ENCODE measurements around the gene LRRC26. TPM values are rescaled to one million over a fixed set of nuclear protein-coding genes. Genes with fewer than 3 reads are reported as not detected.

Gene LRRC26
- total RNA-seq, 1 experiment from 2014 or later = 0.40 TPM

- Histone ChIP-seq H3K9ac (ENCODE audit: low read length) (no peak overlapping the region), H3K9me2 (replicated peaks; ENCODE audit: low read length) (no peaks in the 10 kb centered on the region), H3K27ac (ENCODE audit: low read length) (no peak overlapping the region), H3K4me2 (ENCODE audit: low read length) (no peak overlapping the region), H3K36me3 (ENCODE audit: low read depth, low read length) (no peaks in the 10 kb centered on the region), H3K4me3 (ENCODE audit: low read length) (no peak overlapping the region), H4K20me1 (ENCODE audit: low read length) (no peaks in the 10 kb centered on the region), H3K4me1 (ENCODE audit: insufficient read depth, low read length) (no peaks in the 10 kb centered on the region), H3K79me2 (ENCODE audit: low read length) (no peaks in the 10 kb centered on the region), H3F3A (ENCODE audit: low read length, unreplicated experiment) (no peaks in the 10 kb centered on the region), H3K27me3 (ENCODE audit: low read length) (peaks cover 10% of the 10 kb centered on the region; the same call in 1 of the 2 replicates), H2AFZ (ENCODE audit: low read length) (no peak overlapping the region), H3K9me3 (ENCODE audit: low read length) (no peaks in the 10 kb centered on the region)
- CTCF ChIA-PET = no interaction called here
- DNase-seq (no peak), ATAC-seq (no peak)
- no TSS peak for BruUV-seq (replicated peaks)
- no peak for TF ChIP-seq CTCF (conservative IDR thresholded peaks at IDR 0.05; ENCODE audit: low read depth, low read length)
- TF ChIP-seq EZH2phosphoT487 (IDR thresholded peaks at IDR 0.05; ENCODE audit: borderline replicate concordance, low read length) = no peak
- no peak for TF ChIP-seq EZH2 (IDR thresholded peaks at IDR 0.05; ENCODE audit: low read length, unreplicated experiment)
- intact Hi-C loops (cut with micrococcal nuclease) = no loop called here
- POLR2A ChIA-PET (ENCODE audit: unreplicated experiment) = no interaction called here
Measured at GRCh38 chr9:137141976-137142936, 27.6 kb downstream of the LRRC26 start.

- Histone ChIP-seq H3K4me3 (ENCODE audit: low read length) (no peak overlapping the region), H3K4me1 (ENCODE audit: insufficient read depth, low read length) (no peaks in the 10 kb centered on the region), H3K27me3 (ENCODE audit: low read length) (peaks cover 10% of the 10 kb centered on the region; the same call in 1 of the 2 replicates), H3K9me3 (ENCODE audit: low read length) (no peaks in the 10 kb centered on the region), H3K4me2 (ENCODE audit: low read length) (no peak overlapping the region), H3K36me3 (ENCODE audit: low read depth, low read length) (no peaks in the 10 kb centered on the region), H3K27ac (ENCODE audit: low read length) (no peak overlapping the region), H3F3A (ENCODE audit: low read length, unreplicated experiment) (no peaks in the 10 kb centered on the region), H4K20me1 (ENCODE audit: low read length) (no peaks in the 10 kb centered on the region), H3K9me2 (replicated peaks; ENCODE audit: low read length) (no peaks in the 10 kb centered on the region), H3K9ac (ENCODE audit: low read length) (no peak overlapping the region), H3K79me2 (ENCODE audit: low read length) (no peaks in the 10 kb centered on the region), H2AFZ (ENCODE audit: low read length) (no peak overlapping the region)
- ChIA-PET POLR2A (ENCODE audit: unreplicated experiment) (interaction anchor here (0.6 kb wide), 1 partner anchor 9 kb away, joined by 3 read pairs; no protein-coding TSS in a partner anchor), CTCF (no interaction called here)
- intact Hi-C loops (cut with micrococcal nuclease) = no loop called here
- DNase-seq = no peak
- TF ChIP-seq CTCF (conservative IDR thresholded peaks at IDR 0.05; ENCODE audit: low read depth, low read length) (no peak), EZH2phosphoT487 (IDR thresholded peaks at IDR 0.05; ENCODE audit: borderline replicate concordance, low read length) (no peak)
- BruUV-seq (replicated peaks) = no TSS peak
- ATAC-seq = no peak
Measured at GRCh38 chr9:137141050-137141810, 28.6 kb downstream of the LRRC26 start.

Data from PC-3 (cell line).